ENCODE results near the gene EP300.
"Not testable (repeated sequence)": the region's sequence is repeated elsewhere in the genome, so short reads cannot be mapped to it uniquely, and the experiment has no call there.

Gene EP300

DNA sequence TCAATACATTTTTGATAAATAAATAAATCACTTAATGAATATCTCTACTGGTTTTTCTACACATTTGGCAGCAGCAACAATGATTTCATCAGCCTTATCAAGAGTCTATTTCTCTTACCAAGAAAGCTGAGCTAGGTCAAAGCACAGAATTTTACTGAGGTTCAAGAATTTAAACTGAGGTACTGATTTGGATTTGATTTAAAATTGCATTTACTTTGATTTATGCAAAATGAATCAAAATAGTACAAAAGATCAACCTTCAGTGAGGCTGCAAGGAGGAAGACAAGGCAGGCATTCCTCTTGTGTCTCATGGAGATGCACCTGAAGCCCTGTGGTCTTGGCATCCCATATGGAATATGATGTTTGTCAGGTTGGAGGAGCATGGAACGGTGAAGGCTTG is 15.5 kb upstream of the EP300 start:
- intact Hi-C loops (cut with DNase I): no loop called here
- no peak for DNase-seq

DNA sequence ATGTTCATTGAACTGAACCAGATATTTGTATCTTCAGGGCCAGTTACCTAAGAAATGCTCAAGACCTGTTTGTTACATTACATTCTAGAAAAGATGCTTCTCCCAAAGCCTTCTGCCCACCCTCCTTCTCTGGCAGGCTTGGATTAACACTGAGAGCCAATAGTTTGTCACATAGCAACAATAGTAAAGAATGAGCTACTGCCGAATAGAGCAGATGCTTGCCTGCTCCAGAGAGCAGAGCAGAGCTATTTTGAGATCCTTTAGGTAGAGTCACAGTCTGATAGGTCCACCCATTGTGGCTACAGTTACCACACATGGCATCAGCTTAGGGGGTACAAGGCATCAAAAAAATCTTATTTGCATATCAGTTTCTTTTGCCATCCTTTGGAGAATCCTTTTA is 13.5 kb upstream of the EP300 start:
- DNase-seq: peak in 1 of 10 donors; percentile 18
- intact Hi-C loops (cut with DNase I): no loop called here

DNA sequence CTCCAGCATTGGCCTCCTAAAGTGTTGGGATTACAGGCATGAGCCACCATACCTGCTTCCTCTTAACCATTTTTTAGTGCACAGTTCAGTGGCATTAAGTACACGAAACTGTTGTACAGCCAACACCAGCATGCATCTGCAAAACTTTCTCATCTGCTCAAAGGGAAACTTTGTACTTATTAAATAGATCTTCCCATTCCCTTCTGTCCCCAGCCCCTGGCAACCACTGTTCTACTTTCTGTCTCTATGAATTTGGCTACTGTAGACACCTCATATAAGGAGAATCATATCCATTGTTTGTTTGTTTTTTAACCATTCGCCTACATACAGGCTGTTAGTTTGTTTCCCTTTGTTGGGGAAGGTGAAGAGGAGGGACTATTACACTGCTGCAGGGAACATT is 6.5 kb upstream of the EP300 start:
- intact Hi-C loops (cut with DNase I): no loop called here
- DNase-seq: peak in 1 of 10 donors; percentile 14

DNA sequence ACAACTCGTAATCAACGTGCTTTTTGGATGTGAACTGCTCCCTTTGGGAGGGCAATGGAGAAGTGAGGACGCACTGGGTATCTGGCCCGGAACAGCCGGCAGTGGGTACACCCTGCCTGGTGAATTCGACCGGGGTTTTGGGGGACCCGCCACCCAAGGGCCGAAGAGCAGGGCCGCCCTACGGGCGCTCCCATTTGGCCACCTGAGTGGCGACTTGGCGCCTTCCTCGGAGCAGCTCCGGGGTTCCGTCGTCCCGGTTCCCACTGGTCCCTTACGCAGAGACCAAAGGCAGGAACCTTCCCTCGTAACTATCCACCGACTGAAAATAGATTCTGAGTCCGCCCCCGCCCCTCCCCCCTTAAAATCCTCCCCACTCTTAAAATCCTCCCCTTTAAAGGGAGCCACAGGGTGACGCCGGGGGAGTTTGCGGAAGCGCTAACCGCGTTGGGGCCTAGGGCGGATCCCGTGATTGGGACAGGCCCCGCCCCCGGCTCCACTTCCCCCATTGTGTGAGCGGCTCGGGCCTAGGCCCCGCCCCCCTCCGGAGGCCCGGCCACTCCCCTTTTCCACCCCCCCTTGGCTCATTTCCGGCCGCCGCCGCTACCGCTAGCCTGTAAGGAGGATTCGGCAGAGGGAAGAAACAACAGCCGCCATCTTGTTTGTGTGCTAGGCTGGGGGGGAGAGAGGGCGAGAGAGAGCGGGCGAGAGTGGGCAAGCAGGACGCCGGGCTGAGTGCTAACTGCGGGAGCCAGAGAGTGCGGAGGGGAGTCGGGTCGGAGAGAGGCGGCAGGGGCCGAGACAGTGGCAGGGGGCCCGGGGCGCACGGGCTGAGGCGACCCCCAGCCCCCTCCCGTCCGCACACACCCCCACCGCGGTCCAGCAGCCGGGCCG is 1.0 kb upstream of the EP300 start:
- DNase-seq: peak; percentile 97 to 100 (median 99)
- intact Hi-C loops (cut with DNase I): loop anchor here (2.0 to 5.0 kb wide), 3 partner anchors 69 to 196 kb away; partner anchors contain the start of gene RANGAP1

DNA sequence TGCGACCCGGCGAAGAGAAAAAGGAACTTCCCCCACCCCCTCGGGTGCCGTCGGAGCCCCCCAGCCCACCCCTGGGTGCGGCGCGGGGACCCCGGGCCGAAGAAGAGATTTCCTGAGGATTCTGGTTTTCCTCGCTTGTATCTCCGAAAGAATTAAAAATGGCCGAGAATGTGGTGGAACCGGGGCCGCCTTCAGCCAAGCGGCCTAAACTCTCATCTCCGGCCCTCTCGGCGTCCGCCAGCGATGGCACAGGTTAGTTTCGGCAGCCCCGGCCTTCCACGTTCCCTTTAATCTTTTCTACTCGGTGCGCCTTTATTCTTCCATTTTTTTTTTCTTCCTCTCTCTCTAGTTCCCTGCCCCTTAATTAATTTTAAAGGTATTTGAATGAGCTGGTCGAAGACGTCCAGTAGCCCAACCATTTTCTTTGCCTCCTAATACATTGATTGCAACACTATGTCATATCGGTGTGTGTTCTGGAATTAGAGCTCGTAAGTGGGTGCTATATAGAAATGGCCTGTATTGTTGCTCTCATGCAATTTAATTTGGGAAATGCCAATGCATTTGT is 537 bp downstream of the EP300 start:
- peak in 5 of 10 donors; percentile 27 to 83 (median 37) for DNase-seq
- intact Hi-C loops (cut with DNase I): loop anchor here (5.0 kb wide), 2 partner anchors 104 to 194 kb away; partner anchors contain the start of gene RANGAP1

DNA sequence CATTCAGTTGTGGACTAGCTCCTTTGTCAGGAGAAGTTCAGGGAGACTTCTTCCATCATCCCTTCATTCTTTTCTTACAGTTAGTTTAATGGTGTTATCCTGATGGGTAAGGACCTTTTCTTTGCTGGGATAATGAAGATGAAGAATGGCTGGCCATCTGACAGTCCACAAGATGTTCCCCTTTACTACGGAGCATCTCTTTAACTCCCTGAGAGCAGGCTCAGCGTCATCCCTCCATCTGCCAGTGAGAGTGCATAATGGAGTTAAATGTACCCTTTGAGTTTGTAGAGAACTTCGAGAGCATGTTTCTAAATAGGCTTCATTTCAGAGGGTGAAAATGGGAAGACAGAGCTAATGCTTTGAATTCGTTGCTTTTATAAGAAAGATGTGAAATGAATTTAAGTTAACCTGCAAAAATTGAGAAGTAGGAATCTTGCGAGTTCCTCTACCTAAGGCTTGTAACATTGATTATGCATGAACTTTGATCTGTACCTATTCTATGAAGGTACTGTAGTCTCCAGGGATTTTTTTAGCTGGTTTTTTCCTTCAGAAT is 1.7 kb downstream of the EP300 start:
- no peak for DNase-seq
- intact Hi-C loops (cut with DNase I): loop anchor here (5.0 kb wide), 2 partner anchors 103 to 193 kb away; partner anchors contain the start of gene RANGAP1

DNA sequence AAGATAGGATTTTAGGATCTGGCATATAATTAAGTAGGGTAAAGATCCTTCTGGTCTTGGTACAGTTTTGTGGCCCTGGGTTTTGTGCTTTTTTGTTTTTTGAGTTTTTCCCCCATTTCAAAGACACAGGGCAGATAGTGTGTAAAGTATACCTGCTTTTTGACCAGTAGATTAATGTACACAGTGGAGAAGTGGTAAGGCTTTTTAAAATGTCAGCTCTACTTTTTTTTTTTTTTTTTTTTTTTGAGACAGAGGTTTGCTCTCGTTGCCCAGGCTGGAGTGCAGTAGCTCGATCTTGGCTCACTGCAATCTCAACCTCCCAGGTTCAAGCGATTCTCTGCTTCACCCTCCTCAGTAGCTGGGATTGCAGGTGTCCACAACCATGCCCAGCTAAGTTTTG is 4.0 kb downstream of the EP300 start:
- no peak for DNase-seq
- intact Hi-C loops (cut with DNase I): no loop called here

DNA sequence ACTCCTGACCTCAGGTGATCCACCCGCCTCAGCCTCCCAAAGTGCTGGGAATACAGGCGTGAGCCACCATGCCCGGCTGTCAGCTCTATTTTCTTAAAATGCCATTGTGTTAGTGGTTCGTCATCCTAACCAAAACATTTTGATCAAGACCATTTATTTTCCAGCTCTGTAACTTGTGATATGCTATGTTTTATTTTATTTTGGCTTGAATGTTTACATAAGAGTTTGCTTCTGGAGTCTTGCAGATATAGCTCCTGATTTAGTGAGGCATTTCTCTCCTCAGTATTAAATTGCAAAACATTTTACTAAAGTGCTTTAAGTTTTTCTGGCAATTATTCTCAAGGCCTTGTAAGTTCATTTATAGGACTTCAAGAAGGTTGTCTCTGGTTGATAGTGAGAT is 4.4 kb downstream of the EP300 start:
- intact Hi-C loops (cut with DNase I): no loop called here
- DNase-seq: no peak

DNA sequence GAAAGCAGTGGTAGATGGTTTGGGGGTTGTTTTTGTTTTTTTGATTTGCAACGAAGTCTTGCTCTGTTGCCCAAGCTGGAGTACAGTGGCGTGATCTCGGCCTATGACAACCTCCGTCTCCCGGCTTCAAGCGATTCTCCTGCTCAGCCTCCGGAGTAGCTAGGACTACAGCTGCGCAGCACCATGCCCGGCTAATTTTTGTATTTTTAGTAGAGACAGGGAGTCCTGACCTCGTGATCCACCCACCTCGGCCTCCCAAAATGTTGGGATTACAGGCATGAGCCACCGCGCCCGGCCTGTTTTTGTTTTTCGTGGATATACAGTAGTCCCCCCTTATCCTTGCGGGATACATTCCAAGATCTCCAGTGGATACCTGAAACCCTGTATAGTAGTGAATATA is 6.6 kb downstream of the EP300 start:
- intact Hi-C loops (cut with DNase I): no loop called here
- no peak for DNase-seq

DNA sequence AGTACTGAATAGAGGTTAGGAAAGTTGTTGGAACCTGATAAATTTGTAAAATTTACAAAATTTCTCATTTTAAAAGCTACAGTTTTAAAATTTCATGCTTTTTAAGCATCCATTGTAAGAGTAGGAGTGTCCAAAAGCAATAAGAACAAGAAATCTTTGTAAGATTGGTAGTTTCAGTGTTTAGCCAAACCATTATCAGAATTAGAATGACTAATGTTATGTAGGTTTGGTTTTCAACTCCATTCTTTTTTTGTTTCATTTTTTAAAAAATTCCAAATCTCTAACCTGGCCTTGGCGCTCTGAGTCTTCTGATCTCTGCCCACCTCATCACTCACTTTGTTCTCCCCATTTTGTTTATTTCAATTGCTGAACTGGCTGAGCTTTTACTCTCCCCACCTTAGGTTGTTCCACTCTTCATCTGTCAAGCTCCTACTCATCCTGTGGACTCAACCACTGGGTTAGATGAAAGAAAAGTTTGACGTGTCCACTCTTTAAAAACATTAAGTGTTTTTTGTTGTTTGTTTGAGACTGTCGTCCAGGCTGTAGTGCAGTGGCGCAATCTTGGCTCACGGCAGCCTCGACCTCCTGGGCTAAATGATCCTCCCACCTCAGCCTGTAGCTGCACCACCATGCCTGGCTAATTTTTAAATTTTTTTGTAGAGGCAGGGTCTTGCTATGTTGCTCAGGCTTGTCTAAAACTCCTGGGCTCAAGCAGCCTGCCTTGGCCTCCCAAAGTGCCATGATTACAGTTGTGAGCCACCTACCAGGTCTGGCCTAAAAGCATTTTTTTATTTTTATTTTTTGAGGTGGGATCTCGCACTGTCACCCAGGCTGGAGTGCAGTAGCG is 14.0 kb downstream of the EP300 start:
- DNase-seq: no peak
- intact Hi-C loops (cut with DNase I): no loop called here

DNA sequence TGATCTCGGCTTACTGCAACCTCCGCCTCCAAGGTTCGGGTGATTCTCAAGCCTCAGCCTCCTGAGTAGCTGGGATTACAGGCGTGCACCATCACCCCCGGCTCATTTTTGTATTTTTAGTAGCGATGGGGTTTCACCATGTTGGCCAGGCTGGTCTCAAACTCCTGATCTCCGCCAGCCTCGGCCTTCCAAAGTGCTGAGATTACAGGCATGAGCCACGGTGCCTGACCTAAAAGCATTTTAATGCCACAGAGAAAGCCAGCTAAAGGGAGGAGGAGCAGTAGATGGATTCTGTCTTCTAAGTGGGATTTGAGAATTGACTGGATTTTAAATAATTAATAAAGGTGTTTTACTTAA is 14.6 kb downstream of the EP300 start:
- intact Hi-C loops (cut with DNase I); DNase-seq: not testable (repeated sequence)

DNA sequence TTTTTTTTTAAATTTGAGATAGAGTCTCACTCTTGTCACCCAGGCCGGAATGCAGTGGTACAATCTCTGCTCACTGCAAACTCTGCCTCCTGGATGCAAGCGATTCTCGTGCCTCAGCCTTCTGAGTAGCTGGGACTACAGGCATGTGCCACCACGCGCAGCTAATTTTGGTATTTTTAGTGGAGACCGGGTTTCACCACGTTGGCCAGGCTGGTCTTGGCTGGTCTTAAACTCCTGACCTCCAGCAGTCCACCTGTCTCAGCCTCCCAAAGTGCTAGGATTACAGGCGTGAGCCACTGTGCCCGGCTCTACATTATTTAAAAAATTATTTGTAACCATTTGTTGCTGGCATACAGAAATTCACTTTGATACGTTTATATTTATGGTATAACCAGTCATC is 18.6 kb downstream of the EP300 start:
- intact Hi-C loops (cut with DNase I): no loop called here
- DNase-seq: no peak

DNA sequence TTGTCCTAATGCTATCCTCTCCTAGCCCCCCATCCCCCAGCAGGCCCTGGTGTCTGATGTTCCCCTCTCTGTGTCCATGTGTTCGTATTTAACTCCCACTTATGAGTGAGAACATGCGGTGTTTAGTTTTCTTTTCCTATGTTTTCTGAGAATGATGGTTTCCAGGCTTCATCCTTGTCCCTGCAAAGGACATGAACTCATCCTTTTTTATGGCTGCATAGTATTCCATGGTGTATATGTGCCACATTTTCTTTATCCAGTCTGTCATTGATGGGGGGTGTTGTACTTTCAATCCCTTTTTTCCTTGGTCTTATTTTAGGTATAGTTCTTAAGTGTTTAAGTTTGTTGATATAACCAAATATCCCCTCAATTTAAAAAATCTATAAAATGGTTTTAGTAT is 23.9 kb downstream of the EP300 start:
- intact Hi-C loops (cut with DNase I): no loop called here
- DNase-seq: no peak

DNA sequence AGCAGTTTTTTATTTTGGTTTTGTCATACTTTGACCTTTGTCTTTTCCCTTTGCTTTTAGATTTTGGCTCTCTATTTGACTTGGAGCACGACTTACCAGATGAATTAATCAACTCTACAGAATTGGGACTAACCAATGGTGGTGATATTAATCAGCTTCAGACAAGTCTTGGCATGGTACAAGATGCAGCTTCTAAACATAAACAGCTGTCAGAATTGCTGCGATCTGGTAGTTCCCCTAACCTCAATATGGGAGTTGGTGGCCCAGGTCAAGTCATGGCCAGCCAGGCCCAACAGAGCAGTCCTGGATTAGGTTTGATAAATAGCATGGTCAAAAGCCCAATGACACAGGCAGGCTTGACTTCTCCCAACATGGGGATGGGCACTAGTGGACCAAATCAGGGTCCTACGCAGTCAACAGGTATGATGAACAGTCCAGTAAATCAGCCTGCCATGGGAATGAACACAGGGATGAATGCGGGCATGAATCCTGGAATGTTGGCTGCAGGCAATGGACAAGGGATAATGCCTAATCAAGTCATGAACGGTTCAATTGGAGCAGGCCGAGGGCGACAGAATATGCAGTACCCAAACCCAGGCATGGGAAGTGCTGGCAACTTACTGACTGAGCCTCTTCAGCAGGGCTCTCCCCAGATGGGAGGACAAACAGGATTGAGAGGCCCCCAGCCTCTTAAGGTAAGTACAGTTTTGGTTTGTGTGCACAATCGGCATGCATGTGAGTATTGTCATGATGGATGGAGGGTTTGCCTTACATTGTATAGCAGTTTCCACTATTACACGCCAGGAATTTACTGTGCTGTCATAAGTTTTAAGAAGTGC is 25.0 kb downstream of the EP300 start:
- intact Hi-C loops (cut with DNase I): no loop called here
- DNase-seq: no peak

DNA sequence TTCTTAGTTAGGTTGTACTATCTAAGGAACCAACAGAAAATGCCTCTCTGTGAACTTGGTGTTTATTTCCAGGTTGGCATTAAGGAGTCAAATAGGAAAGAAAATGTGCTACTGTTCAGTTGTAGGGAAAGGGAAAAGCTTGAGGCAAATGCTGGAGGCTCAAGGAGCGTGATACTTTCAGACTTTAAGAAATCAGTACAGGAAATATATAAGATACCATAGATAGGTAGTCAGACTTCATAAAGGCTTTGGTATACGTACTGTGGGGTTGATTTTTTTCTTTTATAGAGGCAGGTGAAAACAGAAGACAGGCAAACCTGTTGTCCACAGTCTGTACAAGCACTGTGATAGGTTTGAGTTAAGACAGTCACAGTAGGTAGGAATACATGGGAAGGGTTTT is 30.8 kb downstream of the EP300 start:
- intact Hi-C loops (cut with DNase I): no loop called here
- DNase-seq: no peak

DNA sequence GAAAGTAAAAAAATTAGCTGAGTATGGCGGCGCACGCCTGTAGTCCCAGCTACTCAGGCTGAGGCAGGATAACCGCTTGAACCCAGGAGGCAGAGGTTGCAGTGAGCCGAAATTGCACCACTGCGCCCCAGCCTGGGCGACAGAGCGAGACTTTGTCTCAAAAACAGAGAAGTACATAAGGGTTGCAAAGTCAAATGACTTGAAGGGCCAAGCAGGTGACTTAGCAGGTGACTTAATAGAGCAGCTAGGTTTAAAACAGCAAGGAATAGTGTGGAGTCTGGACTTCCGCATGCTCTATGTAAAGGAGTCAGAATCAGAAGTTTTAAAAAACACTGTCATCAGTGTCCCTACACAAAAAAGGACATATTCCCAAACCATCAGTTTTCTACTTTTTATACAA is 31.7 kb downstream of the EP300 start:
- intact Hi-C loops (cut with DNase I): no loop called here
- no peak for DNase-seq

DNA sequence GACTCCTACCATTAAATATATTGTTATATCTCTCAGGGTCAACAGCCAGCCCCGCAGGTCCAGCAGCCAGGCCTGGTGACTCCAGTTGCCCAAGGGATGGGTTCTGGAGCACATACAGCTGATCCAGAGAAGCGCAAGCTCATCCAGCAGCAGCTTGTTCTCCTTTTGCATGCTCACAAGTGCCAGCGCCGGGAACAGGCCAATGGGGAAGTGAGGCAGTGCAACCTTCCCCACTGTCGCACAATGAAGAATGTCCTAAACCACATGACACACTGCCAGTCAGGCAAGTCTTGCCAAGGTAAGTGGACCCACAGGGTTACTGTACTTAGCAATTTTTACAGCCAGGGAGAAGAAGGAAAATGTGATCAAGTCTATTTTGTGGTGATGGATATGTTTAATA is 35.1 kb downstream of the EP300 start:
- intact Hi-C loops (cut with DNase I): no loop called here
- DNase-seq: peak in 1 of 10 donors; percentile 82

DNA sequence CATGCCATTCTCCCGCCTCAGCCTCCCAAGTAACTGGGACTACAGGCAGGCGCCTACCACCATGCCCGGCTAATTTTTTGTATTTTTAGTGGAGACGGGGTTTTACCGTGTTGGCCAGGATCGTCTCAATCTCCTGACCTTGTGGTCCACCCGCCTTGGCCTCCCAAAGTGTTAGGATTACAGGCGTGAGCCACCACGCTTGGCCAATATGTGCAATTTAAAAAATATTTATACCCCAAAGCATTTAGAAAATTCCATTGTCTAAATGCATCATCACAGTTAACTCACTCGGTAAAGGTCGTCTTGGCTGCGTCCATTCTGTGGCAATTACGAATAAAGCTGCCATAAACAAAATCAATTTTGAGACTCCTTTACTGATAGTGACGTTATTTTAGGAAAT is 36.2 kb downstream of the EP300 start:
- DNase-seq: no peak
- intact Hi-C loops (cut with DNase I): no loop called here

DNA sequence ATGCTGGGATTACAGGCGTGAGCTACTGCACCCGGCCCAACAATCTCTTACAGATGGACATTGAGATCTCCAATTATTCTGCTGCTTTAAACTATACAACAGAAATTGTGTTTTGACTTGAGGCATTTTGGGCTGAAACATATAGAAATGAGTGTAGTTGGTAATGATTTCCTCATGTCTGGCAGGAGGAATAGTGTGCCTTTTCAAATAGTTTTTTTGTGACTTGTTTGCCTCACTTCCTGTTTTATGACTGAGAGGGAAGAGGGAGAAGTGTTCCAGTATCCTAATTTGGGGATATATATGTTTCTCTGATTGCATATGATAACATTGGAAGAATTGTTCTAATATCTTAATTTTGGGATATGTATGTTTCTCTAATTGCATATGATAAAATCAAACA is 40.2 kb downstream of the EP300 start:
- no peak for DNase-seq
- intact Hi-C loops (cut with DNase I): no loop called here

DNA sequence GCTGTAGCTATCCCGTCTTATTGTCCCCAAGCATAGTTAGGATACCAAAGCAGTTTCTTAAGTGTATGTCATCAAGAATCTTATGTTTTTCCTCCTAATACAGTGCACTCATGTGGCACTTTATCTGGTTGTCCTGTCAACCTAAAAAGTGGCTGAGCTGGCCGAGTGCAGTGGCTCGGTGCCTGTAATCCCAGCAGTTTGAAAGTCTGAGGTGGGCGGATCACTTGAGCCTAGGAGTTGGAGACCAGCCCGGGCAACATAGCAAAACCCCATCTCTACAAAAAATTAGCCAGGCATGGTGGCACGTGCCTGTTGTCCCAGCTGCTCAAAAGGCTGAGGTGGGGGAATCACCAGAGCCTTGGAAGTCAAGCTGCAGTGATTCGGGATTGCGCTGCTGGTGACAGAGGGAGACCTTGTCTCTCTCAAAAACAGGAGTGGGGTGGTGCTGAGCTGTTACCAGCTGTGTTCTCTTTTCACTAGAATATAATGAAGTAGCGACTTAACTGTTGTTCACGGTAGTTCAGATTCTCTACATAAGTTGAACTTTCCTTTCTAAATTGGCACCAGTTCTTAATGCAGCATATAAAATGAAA is 48.1 kb downstream of the EP300 start:
- peak in 8 of 10 donors; percentile 15 to 89 (median 24) for DNase-seq
- intact Hi-C loops (cut with DNase I): no loop called here

All from posterior cingulate gyrus (tissue), 11 donors.